Measurements from ENCODE around the gene ELOB.

ELOB gene

GRCh38 chr16:2773188-2773968 lies 3.7 kb downstream of the ELOB start:
- Histone ChIP-seq H3K4me2 (ENCODE audit: low read length) (no peak overlapping the region), H3K9ac (ENCODE audit: low read length) (no peak overlapping the region)

GRCh38 chr16:2771496-2772402 lies 5.3 kb downstream of the ELOB start:
- H3K9me2 ChIP-seq (ENCODE audit: low read depth, low read length), result no peaks in the 10 kb centered on the region
- no peak overlapping the region for H2AFZ ChIP-seq (ENCODE audit: low read length)
- no peaks in the 10 kb centered on the region for H3K27me3 ChIP-seq (ENCODE audit: insufficient read depth, low read length)
- no peaks in the 10 kb centered on the region for H4K20me1 ChIP-seq (ENCODE audit: insufficient read depth, low read length)
- H3K27ac ChIP-seq (ENCODE audit: low read depth, low read length, poor library complexity, severe bottlenecking), result no peak overlapping the region
- H3K9ac ChIP-seq (ENCODE audit: low read length), result no peak overlapping the region
- TF ChIP-seq CTCF (IDR thresholded peaks at IDR 0.05; ENCODE audit: low read length) (no peak), EZH2 (IDR thresholded peaks at IDR 0.05; ENCODE audit: borderline replicate concordance, low read length) (no peak)
- no peaks in the 10 kb centered on the region for H3K9me3 ChIP-seq (ENCODE audit: low read length)
- no peaks in the 10 kb centered on the region; the same call in 1 of the 2 replicates for H3F3A ChIP-seq (ENCODE audit: insufficient read depth, low read length)
- H3K4me1 ChIP-seq (ENCODE audit: insufficient read depth, low read length, severe bottlenecking), result peaks cover 15% of the 10 kb centered on the region
- H3K4me3 ChIP-seq (ENCODE audit: low read depth, low read length, poor library complexity, severe bottlenecking), result no peak overlapping the region
- H3K36me3 ChIP-seq (ENCODE audit: insufficient read depth, low read length), result peaks cover 80% of the 10 kb centered on the region
- peaks cover 13% of the 10 kb centered on the region for H3K79me2 ChIP-seq (ENCODE audit: insufficient read depth, low read length)
- H3K4me2 ChIP-seq (ENCODE audit: low read length), result no peak overlapping the region

More at GRCh38 chr16:2773188-2773968, 3.7 kb downstream of the ELOB start:
- no peak overlapping the region for H3K27ac ChIP-seq (ENCODE audit: low read depth, low read length, poor library complexity, severe bottlenecking)
- H2AFZ ChIP-seq (ENCODE audit: low read length), result no peak overlapping the region
- no peaks in the 10 kb centered on the region for H3F3A ChIP-seq (ENCODE audit: insufficient read depth, low read length)
- H3K79me2 ChIP-seq (ENCODE audit: insufficient read depth, low read length), result peaks cover 14% of the 10 kb centered on the region
- peaks cover 20% of the 10 kb centered on the region for H3K4me1 ChIP-seq (ENCODE audit: insufficient read depth, low read length, severe bottlenecking)
- H3K36me3 ChIP-seq (ENCODE audit: insufficient read depth, low read length), result peaks cover 64% of the 10 kb centered on the region
- H3K27me3 ChIP-seq (ENCODE audit: insufficient read depth, low read length), result no peaks in the 10 kb centered on the region
- no peaks in the 10 kb centered on the region for H3K9me2 ChIP-seq (ENCODE audit: low read depth, low read length)
- TF ChIP-seq CTCF (IDR thresholded peaks at IDR 0.05; ENCODE audit: low read length) (no peak), EZH2 (IDR thresholded peaks at IDR 0.05; ENCODE audit: borderline replicate concordance, low read length) (no peak)
- H3K4me3 ChIP-seq (ENCODE audit: low read depth, low read length, poor library complexity, severe bottlenecking), result no peak overlapping the region
- no peaks in the 10 kb centered on the region for H4K20me1 ChIP-seq (ENCODE audit: insufficient read depth, low read length)
- no peaks in the 10 kb centered on the region for H3K9me3 ChIP-seq (ENCODE audit: low read length)

GRCh38 chr16:2770057-2770951 lies 6.8 kb downstream of the ELOB start:
- H3K4me2 ChIP-seq (ENCODE audit: low read length), result no peak overlapping the region
- no peaks in the 10 kb centered on the region for H3K9me2 ChIP-seq (ENCODE audit: low read depth, low read length)
- H3K4me1 ChIP-seq (ENCODE audit: insufficient read depth, low read length, severe bottlenecking), result peaks cover 3% of the 10 kb centered on the region
- H3K4me3 ChIP-seq (ENCODE audit: low read depth, low read length, poor library complexity, severe bottlenecking), result no peak overlapping the region
- H3K27me3 ChIP-seq (ENCODE audit: insufficient read depth, low read length), result no peaks in the 10 kb centered on the region
- no peak overlapping the region for H2AFZ ChIP-seq (ENCODE audit: low read length)
- TF ChIP-seq CTCF (IDR thresholded peaks at IDR 0.05; ENCODE audit: low read length) (peak; percentile 50), EZH2 (IDR thresholded peaks at IDR 0.05; ENCODE audit: borderline replicate concordance, low read length) (no peak)
- H4K20me1 ChIP-seq (ENCODE audit: insufficient read depth, low read length), result no peaks in the 10 kb centered on the region
- no peak overlapping the region for H3K9ac ChIP-seq (ENCODE audit: low read length)
- no peaks in the 10 kb centered on the region; the same call in 1 of the 2 replicates for H3F3A ChIP-seq (ENCODE audit: insufficient read depth, low read length)
- peaks cover 92% of the 10 kb centered on the region for H3K36me3 ChIP-seq (ENCODE audit: insufficient read depth, low read length)
- H3K9me3 ChIP-seq (ENCODE audit: low read length), result no peaks in the 10 kb centered on the region
- no peaks in the 10 kb centered on the region for H3K79me2 ChIP-seq (ENCODE audit: insufficient read depth, low read length)
- H3K27ac ChIP-seq (ENCODE audit: low read depth, low read length, poor library complexity, severe bottlenecking), result peak overlapping the region; percentile 37
